NCI-H2081 (cell line): Measurements from ENCODE around the gene PTPRN2.
A peak's percentile ranks its signal among the peaks of the same experiment; 100 is the strongest.
"Not testable (repeated sequence)": the region's sequence is repeated elsewhere in the genome, so short reads cannot be mapped to it uniquely, and the experiment has no call there.

ENCODE experiments used
- DNase-seq, 2 experiments: peaks; one replicate each; lab custom pipeline; 2025; lab: John Stamatoyannopoulos, UW

The PTPRN2 gene

GRCh38 chr7:157996359-157997079 lies 591.1 kb downstream of the PTPRN2 start:
- DNase-seq = no peak

GRCh38 chr7:157995815-157996214 lies 591.8 kb downstream of the PTPRN2 start:
- DNase-seq = no peak

GRCh38 chr7:157994319-157994718 lies 593.3 kb downstream of the PTPRN2 start:
- no peak for DNase-seq

DNA sequence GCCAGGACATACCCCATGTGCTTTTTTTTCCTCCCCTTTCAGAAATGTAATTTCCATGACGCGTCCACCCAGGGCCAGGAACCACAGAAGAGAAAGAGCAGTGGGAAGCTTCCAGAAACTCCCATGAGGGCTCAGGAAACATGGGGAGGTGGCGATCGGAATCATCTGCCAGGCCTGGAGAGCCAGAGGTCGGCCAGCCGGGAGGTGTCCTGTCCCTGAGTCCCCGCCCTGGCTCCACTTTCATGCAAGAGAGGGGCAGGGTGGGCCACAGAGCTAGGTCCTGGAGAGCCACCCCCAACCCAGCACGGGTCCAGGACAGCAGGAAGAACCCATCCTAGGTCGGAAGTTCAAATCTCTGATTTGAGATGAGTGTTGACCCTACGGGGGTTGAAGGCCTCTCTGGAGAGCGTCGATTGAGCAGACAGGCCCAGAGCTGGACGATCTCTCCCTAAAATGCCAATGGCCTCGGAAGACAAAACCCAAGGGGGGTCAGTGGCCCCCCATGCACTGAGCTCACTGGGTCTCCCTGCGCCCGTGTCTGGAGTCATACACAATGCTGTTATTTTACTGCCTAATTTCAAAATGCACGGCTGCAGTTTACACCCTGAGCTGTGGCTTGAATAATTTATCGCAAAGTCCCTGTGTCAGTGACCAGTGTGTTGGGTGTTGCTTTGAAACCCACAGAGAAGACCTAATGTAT lies 594.1 kb downstream of the PTPRN2 start:
- DNase-seq = no peak

- no peak for DNase-seq
Observed at GRCh38 chr7:157992511-157993160, 595.0 kb downstream of the PTPRN2 start.

DNA sequence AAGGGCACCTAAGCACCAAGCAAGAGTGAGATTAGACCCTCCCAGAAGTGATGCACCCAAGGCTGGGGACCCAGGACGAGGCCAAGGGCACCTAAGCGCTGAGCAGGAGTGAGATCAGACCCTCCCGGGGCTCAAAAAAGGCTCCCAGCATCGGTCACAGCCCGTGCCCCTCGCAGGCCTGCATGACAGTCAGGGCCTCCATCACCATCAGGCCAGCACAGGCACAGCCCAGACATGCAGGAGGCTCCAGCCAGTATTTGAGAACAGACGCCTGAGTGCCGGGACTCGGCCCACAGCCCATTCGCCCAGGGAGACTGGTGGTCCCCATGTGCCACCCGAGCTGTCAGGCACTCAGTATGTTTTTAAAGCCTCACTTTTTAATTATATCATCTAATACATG lies 595.9 kb downstream of the PTPRN2 start:
- no peak for DNase-seq

GRCh38 chr7:157991351-157991750 lies 596.3 kb downstream of the PTPRN2 start:
- DNase-seq = no peak

- DNase-seq = no peak
Observed at GRCh38 chr7:157990881-157991250, 596.8 kb downstream of the PTPRN2 start.

DNA sequence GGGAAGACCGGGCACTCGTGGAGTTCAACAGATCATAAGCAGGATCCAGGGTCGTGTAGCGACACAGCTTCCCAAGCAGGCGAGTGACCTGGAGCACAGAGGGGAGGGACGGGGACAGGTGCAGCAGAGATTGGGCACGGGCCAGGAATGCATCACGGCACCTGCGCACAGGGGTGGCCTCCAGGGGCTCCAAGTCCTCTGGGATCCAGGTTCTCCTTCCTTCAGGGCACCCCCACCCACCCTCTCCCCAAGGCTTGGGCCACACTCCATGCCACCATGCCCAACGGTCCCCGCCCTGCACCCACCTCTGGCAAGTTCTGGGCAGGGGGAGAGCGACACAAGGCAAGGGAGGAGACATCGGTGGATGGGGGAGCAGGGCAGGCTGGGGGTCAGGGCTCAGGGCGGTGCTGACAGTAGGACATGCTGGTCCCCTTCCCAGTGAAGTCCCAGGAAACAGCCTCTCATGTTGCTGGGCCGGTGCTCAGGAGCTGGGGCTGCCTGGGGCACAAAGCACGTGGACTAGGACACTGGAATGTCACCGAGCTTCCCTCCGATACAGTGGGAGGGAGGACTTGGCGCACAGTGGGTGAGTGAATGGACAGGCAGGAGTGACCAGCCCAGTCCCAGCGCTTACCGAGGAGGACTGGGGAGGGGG lies 597.3 kb downstream of the PTPRN2 start:
- DNase-seq = no peak

GRCh38 chr7:157989589-157989988 lies 598.0 kb downstream of the PTPRN2 start:
- no peak for DNase-seq

GRCh38 chr7:157987906-157988305 lies 599.7 kb downstream of the PTPRN2 start:
- DNase-seq = no peak

DNA sequence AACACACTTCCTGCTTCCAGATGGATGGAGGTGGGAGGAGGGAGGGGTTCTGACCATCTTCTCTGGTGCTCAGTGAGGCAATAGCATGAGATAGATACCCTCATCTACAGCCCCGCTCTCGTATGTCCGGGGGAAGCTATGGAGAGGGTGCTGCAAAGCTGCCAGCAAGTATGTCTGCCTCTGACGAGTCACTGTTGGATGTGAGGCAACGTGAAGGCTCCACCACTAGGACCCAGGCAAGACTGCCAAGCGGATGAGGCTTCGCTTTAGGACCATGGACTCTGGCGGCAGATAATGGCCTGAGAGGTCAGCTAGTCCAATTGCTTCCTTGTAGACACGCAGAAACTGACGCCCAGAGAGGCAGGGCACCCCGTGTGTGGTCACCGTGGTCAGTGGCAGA lies 601.6 kb downstream of the PTPRN2 start:
- DNase-seq = no peak

- no peak for DNase-seq
Observed at GRCh38 chr7:157985636-157986035, 602.0 kb downstream of the PTPRN2 start.

- DNase-seq = no peak
Observed at GRCh38 chr7:157984423-157985163, 603.0 kb downstream of the PTPRN2 start.

DNA sequence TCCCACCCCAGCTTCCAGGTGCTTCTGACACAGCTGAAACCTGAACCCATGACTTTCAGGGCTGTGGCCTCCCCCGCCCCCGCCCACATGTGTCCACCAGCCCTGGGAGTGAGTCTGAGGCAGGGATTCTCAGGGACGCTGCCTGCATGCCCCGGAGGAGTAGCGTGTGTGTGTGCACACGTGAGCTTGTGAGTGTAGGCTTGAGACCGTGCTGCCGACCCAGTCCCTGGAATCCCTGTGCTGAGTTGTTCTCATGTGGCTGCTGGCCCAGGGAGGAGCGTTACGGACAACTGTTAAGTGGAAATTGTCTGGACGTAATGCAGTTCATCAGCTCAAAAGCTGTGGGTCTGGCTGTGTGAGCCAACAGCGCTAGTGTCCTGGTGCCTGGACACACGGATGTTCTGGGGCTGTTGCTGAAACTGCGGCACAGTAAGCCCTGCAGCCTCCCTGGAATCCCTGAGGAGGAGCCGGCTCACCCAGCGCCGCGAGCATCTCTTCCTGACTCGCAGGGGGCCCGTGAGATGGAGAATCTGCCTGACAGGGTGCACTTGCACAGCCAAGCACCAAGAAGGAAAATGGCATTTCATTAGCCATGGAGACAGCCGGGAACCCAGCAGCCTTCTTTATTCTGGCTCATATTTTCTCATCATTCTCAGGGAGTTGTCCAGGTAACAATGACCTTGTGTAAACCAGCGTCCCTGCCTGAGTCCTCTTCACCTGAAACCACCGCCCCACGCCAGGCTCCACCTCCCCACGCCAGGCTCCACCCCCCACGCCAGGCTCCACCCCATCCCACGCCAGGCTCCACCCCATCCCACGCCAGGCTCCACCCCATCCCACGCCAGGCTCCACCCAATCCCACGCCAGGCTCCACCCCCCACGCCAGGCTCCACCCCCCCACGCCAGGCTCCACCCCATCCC lies 603.9 kb downstream of the PTPRN2 start:
- DNase-seq = no peak

- no peak for DNase-seq
Observed at GRCh38 chr7:157981778-157982177, 605.8 kb downstream of the PTPRN2 start.

DNA sequence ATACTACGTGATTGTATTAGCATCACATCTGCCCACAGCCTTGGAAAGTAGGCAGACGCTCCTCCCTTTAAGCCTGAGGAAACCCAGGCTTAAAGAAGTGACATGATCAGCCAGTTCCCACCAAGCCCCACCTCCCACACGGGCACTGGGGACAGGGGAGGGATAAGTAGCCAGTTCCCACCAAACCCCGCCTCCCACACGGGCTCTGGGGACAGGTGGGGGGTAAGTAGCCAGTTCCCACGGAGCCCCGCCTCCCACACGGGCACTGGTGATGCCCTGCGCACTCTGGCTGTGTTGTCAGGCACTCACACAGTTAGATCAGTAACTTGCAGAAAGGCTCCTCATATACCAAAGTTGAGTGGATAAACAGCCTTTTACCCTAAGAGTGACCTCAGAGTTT lies 606.8 kb downstream of the PTPRN2 start:
- DNase-seq = no peak

DNA sequence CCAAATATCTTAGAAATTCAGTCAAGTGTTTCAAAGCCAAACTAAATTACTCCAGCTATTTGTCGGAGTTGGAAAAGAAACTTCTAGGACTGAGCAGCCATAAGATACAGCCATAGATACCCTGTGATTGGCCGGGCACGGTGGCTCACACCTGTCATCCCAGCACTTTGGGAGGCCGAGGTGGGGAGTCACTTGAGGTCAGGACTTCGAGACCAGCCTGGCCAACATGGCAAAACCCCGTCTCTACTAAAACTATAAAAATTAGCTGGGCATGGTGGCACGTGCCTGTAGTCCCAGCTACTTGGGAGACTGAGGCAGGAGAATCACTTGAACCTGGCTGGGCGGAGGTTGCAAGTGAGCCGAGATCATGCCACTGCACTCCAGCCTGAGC lies 607.3 kb downstream of the PTPRN2 start:
- not testable (repeated sequence) for DNase-seq

DNA sequence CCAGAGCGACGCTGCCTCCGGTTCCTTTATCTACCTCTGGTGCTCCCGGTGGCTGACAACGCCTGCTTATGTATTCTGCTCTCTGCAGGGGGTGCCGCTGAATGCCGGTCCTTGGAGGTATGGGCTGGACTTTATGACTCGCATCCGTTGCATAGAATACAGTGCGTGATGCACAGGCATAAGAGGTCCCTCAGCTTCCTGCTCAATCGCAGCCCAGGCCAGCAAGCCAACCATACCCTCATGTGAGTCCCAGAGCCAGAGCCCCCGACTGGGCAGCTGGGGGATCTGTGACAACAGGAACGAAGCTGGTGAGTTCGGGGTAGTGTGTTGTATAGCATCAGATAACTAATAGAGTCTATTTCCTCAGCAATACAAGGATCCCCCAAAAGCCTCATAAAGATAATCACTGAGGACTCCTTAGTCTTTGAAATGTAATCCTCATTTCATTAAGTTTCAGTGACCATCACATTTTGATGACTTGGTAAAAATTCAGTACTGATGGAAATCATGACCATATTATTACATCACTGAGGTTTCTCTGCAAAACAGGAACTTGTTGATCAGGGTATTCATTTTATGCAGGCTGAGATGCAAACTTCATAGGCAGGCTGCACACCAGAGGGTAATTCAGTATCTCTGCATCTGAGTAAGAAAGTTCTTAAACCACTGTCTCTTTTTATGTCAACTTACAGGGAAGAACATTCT lies 607.8 kb downstream of the PTPRN2 start:
- DNase-seq = no peak

DNA sequence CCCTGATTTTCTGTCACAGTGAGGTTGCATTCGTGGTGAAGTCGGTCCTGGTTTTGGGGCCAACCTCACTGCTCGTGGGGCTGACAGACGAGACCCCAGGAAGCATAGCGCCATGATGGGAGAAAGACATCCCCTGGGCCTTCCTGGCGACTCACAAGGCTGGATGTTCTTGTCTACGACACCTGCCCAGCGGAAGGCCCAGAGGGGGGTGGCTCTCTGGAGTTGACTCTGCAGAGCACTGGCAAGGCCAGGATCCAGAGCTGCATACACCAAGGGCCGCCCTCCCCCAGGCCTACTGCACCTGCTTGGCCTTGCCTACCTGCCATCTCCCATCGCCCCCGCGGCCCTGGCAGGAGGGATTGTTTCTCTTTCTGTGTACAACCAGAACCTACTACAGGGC lies 608.9 kb downstream of the PTPRN2 start:
- peak in 1 of 2 experiments; percentile 16 for DNase-seq
